ENCODE results near the gene IGHMBP2. TPM values are rescaled to one million over a fixed set of nuclear protein-coding genes. Genes with fewer than 3 reads are reported as not detected.

IGHMBP2 gene
- total RNA-seq, 2 experiments from 2014 or later = 17.5 to 37.9 TPM

DNA sequence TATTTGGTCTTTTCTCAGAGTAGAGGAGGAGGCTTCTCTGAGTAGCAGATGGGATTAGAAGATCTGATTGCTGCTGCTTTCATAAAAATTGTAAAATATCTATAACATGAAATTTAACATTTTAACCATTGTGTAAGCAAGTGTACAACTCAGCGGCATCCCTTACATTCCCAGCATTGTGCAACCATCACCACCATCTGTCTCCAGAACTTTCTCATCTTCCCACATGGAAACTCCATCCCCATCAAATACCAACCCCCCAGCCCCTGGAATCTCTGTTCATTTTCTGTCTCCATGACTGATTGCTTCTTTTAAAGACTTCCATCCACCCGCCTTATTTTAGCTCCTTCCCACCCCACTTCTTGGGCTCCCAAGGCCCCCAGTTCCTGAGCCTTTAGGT, 44.8 kb downstream of the IGHMBP2 start:
- intact Hi-C loops (cut with micrococcal nuclease; ENCODE audit: unreplicated experiment) = no loop called here
- H3K27ac ChIP-seq (ENCODE audit: low read depth, low read length, poor library complexity, severe bottlenecking) = no peak overlapping the region
- H3K4me2 ChIP-seq (ENCODE audit: low read length) = no peak overlapping the region
- no peaks in the 10 kb centered on the region for H3K4me1 ChIP-seq (ENCODE audit: insufficient read depth, low read length, poor library complexity, severe bottlenecking)
- ChIA-PET POLR2A (interaction anchor here (0.6 to 0.8 kb wide), 2 partner anchors 14 to 492 kb away, joined by 3 read pairs; no protein-coding TSS in a partner anchor), CTCF (ENCODE audit: unreplicated experiment) (no interaction called here)
- no peak for DNase-seq (ENCODE audit: low spot score)
- no peak overlapping the region for H3K4me3 ChIP-seq (ENCODE audit: low read depth, low read length, poor library complexity, severe bottlenecking)
- TF ChIP-seq, protein P1, sequence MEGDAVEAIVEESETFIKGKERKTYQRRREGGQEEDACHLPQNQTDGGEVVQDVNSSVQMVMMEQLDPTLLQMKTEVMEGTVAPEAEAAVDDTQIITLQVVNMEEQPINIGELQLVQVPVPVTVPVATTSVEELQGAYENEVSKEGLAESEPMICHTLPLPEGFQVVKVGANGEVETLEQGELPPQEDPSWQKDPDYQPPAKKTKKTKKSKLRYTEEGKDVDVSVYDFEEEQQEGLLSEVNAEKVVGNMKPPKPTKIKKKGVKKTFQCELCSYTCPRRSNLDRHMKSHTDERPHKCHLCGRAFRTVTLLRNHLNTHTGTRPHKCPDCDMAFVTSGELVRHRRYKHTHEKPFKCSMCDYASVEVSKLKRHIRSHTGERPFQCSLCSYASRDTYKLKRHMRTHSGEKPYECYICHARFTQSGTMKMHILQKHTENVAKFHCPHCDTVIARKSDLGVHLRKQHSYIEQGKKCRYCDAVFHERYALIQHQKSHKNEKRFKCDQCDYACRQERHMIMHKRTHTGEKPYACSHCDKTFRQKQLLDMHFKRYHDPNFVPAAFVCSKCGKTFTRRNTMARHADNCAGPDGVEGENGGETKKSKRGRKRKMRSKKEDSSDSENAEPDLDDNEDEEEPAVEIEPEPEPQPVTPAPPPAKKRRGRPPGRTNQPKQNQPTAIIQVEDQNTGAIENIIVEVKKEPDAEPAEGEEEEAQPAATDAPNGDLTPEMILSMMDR (conservative IDR thresholded peaks at IDR 0.05; ENCODE audit: low read length) = no peak
- TF ChIP-seq EZH2phosphoT487 (IDR thresholded peaks at IDR 0.05; ENCODE audit: borderline replicate concordance, low read depth, low read length) = no peak
- H2AFZ ChIP-seq (ENCODE audit: low read length) = no peak overlapping the region
- no peaks in the 10 kb centered on the region for H3K9me2 ChIP-seq (ENCODE audit: insufficient read depth, low read length)
- no peaks in the 10 kb centered on the region for H3K36me3 ChIP-seq (ENCODE audit: insufficient read depth, low read length)
- no peaks in the 10 kb centered on the region for H3K79me2 ChIP-seq (ENCODE audit: insufficient read depth, low read depth, low read length)
- H3K9me3 ChIP-seq (ENCODE audit: low read length) = no peaks in the 10 kb centered on the region
- no TSS peak for BruUV-seq (replicated peaks)
- H4K20me1 ChIP-seq (ENCODE audit: insufficient read depth, low read length) = no peaks in the 10 kb centered on the region

DNA sequence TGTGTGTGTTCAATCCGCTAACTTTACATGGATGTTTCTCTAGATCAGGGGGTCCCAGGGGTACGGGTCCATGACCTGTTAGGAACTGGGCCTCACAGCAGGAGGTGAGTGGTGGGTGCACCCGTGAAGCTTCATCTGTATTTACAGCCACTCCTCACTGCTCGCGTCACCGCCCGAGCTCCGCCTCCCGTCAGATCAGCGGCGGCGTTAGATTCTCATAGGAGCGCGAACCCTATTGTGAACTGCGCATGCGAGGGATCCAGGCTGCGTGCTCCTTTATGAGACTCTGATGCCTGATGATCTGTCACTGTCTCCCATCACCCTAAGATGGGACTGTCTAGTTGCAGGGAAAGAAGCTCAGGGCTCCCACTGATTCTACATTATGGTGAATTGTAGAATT, 45.2 kb downstream of the IGHMBP2 start:
- no peaks in the 10 kb centered on the region for H3K9me3 ChIP-seq (ENCODE audit: low read length)
- no peaks in the 10 kb centered on the region for H3K79me2 ChIP-seq (ENCODE audit: insufficient read depth, low read depth, low read length)
- no TSS peak for BruUV-seq (replicated peaks)
- H3K4me1 ChIP-seq (ENCODE audit: insufficient read depth, low read length, poor library complexity, severe bottlenecking) = no peaks in the 10 kb centered on the region
- H3K4me2 ChIP-seq (ENCODE audit: low read length) = no peak overlapping the region
- H3K9me2 ChIP-seq (ENCODE audit: insufficient read depth, low read length) = no peaks in the 10 kb centered on the region
- DNase-seq (ENCODE audit: low spot score) = no peak
- no peak overlapping the region for H3K27ac ChIP-seq (ENCODE audit: low read depth, low read length, poor library complexity, severe bottlenecking)
- H3K4me3 ChIP-seq (ENCODE audit: low read depth, low read length, poor library complexity, severe bottlenecking) = no peak overlapping the region
- no peak overlapping the region for H2AFZ ChIP-seq (ENCODE audit: low read length)
- intact Hi-C loops (cut with micrococcal nuclease; ENCODE audit: unreplicated experiment) = no loop called here
- POLR2A ChIA-PET = no interaction called here
- CTCF ChIA-PET (ENCODE audit: unreplicated experiment) = no interaction called here
- TF ChIP-seq EZH2phosphoT487 (IDR thresholded peaks at IDR 0.05; ENCODE audit: borderline replicate concordance, low read depth, low read length) = no peak
- TF ChIP-seq, protein P1 (conservative IDR thresholded peaks at IDR 0.05; ENCODE audit: low read length) = no peak
- H4K20me1 ChIP-seq (ENCODE audit: insufficient read depth, low read length) = no peaks in the 10 kb centered on the region
- H3K36me3 ChIP-seq (ENCODE audit: insufficient read depth, low read length) = no peaks in the 10 kb centered on the region

DNA sequence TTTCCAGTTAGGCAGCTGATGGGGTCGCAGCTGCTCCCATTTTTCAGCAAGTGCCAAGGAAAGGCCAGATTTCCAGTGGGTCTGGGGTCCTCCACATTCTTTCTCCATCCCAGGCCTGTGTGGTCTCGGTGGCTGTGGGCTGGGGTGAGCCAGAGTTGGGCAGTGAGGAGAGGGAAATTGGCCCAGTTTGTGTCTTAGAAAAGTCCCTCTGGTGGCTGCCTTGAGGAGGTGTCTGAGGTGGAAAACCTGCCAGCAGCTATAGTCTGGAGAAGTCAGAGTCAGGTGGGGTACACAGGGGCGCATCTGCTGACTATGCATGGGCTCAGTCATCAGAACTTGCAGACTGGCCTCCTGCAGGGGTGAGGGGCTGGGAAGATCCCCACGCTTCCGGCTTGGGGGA, 46.6 kb downstream of the IGHMBP2 start:
- ChIA-PET CTCF (ENCODE audit: unreplicated experiment) (no interaction called here), POLR2A (no interaction called here)
- no peaks in the 10 kb centered on the region for H3K9me2 ChIP-seq (ENCODE audit: insufficient read depth, low read length)
- TF ChIP-seq, protein P1 (conservative IDR thresholded peaks at IDR 0.05; ENCODE audit: low read length) = peak; percentile 65
- no peak for TF ChIP-seq EZH2phosphoT487 (IDR thresholded peaks at IDR 0.05; ENCODE audit: borderline replicate concordance, low read depth, low read length)
- H2AFZ ChIP-seq (ENCODE audit: low read length) = no peak overlapping the region
- no TSS peak for BruUV-seq (replicated peaks)
- H3K79me2 ChIP-seq (ENCODE audit: insufficient read depth, low read depth, low read length) = no peaks in the 10 kb centered on the region
- H4K20me1 ChIP-seq (ENCODE audit: insufficient read depth, low read length) = no peaks in the 10 kb centered on the region
- no peaks in the 10 kb centered on the region for H3K36me3 ChIP-seq (ENCODE audit: insufficient read depth, low read length)
- no peak overlapping the region for H3K4me3 ChIP-seq (ENCODE audit: low read depth, low read length, poor library complexity, severe bottlenecking)
- H3K27ac ChIP-seq (ENCODE audit: low read depth, low read length, poor library complexity, severe bottlenecking) = no peak overlapping the region
- no peaks in the 10 kb centered on the region for H3K4me1 ChIP-seq (ENCODE audit: insufficient read depth, low read length, poor library complexity, severe bottlenecking)
- no peak overlapping the region for H3K4me2 ChIP-seq (ENCODE audit: low read length)
- no peaks in the 10 kb centered on the region for H3K9me3 ChIP-seq (ENCODE audit: low read length)
- intact Hi-C loops (cut with micrococcal nuclease; ENCODE audit: unreplicated experiment) = no loop called here
- DNase-seq (ENCODE audit: low spot score) = peak; percentile 46
